Gastrocnemius medialis (tissue), 4 donors: ENCODE measurements around the gene PLPP7.

Experiments
- CTCF ChIP-seq, 5 experiments: fragments of 450-650 bp in 3 of 5; fragments of 200-600 bp in 2 of 5; sonication (generic) in 2 of 5; IDR thresholded peaks in 4 of 5; conservative IDR thresholded peaks in 1 of 5; 1 replicate in 4 of 5; 2 replicates in 1 of 5; pipeline ENCODE4 v1.5.1; 2016 to 2019; ENCODE audit warnings: antibody characterized with exemption in 5 of 5, mild to moderate bottlenecking in 3 of 5, moderate library complexity in 3 of 5
- POLR2A ChIP-seq, 2 donors: fragments of 450-650 bp; IDR thresholded peaks; one replicate each; pipeline ENCODE4 v1.6.1; 2017; ENCODE audit warnings: antibody characterized with exemption in 2 of 2, mild to moderate bottlenecking in 2 of 2, moderate library complexity in 2 of 2

- TF ChIP-seq CTCF (IDR thresholded peaks at IDR 0.05 in 4 of 5, conservative IDR thresholded peaks at IDR 0.05 in 1 of 5), result no peak
- TF ChIP-seq POLR2A (IDR thresholded peaks at IDR 0.05), result no peak
Observed at GRCh38 chr9:131252120-131252519, 37.4 kb upstream of the PLPP7 start.
